ENCODE measurements around the gene AFAP1L2. TPM values are rescaled to one million over a fixed set of nuclear protein-coding genes. Genes with fewer than 3 reads are reported as not detected.

Gene AFAP1L2
- total and polyA plus RNA-seq, 7 donors: 0.75 to 3.6 (median 1.7) TPM

DNA sequence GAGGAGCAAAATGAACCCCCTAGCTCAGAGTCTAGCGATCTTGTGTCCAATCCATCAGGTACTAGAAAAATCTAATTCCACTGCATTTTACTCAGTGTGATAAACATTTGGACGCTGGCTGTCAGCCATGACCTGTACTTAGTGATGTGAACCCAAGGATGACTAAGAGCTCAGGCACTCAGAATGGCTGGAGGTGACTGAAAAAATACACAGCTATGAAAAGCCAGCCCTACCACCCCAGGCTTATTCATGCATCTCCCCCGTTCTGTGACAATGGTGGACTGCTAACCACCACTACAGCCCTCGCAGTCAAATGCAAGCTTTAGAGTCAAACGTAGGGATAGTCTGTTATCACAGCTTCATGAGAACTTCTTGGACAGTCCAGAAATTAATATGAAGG lies 14.9 kb downstream of the AFAP1L2 start:
- H3K27ac ChIP-seq: no peak overlapping the region
- H3K9me3 ChIP-seq: no peaks in the 10 kb centered on the region
- TF ChIP-seq, protein P1, sequence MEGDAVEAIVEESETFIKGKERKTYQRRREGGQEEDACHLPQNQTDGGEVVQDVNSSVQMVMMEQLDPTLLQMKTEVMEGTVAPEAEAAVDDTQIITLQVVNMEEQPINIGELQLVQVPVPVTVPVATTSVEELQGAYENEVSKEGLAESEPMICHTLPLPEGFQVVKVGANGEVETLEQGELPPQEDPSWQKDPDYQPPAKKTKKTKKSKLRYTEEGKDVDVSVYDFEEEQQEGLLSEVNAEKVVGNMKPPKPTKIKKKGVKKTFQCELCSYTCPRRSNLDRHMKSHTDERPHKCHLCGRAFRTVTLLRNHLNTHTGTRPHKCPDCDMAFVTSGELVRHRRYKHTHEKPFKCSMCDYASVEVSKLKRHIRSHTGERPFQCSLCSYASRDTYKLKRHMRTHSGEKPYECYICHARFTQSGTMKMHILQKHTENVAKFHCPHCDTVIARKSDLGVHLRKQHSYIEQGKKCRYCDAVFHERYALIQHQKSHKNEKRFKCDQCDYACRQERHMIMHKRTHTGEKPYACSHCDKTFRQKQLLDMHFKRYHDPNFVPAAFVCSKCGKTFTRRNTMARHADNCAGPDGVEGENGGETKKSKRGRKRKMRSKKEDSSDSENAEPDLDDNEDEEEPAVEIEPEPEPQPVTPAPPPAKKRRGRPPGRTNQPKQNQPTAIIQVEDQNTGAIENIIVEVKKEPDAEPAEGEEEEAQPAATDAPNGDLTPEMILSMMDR (IDR thresholded peaks at IDR 0.05): no peak
- DNase-seq (no peak), ATAC-seq (no peak)
- 53 to 71% (median 57%) methylated on average over 5 of the region's 5 CpGs for WGBS, 3 donors
- H3K4me3 ChIP-seq: no peak overlapping the region
- no peaks in the 10 kb centered on the region for H3K4me1 ChIP-seq
- H3K27me3 ChIP-seq (ENCODE audit: insufficient read depth in 3 of 3, low read length in 2 of 3): peaks cover 0 to 19% (median 0%) of the 10 kb centered on the region in 3 donors
- intact Hi-C loops (cut with DNase I): no loop called here
- H3K36me3 ChIP-seq (ENCODE audit: insufficient read depth in 1 of 2, low read depth in 1 of 2): no peaks in the 10 kb centered on the region

- no peak overlapping the region for H3K27ac ChIP-seq
- no peak overlapping the region for H3K4me3 ChIP-seq
- intact Hi-C loops (cut with DNase I): no loop called here
- H3K4me1 ChIP-seq: no peaks in the 10 kb centered on the region
- TF ChIP-seq, protein P1 (IDR thresholded peaks at IDR 0.05): no peak
- H3K36me3 ChIP-seq (ENCODE audit: insufficient read depth in 1 of 2, low read depth in 1 of 2): no peaks in the 10 kb centered on the region
- peaks cover 0 to 9% (median 0%) of the 10 kb centered on the region in 3 donors for H3K27me3 ChIP-seq (ENCODE audit: insufficient read depth in 3 of 3, low read length in 2 of 3)
- DNase-seq: no peak
- no peaks in the 10 kb centered on the region for H3K9me3 ChIP-seq
- no peak for ATAC-seq
- WGBS, 3 donors: 55 to 69% (median 65%) methylated on average over 3 of the region's 3 CpGs
These were observed 16.0 kb downstream of the AFAP1L2 start for GRCh38 chr10:114388275-114388674.

- 87 to 90% (median 87%) methylated on average over 4 of the region's 4 CpGs for WGBS, 3 donors
These were observed 16.5 kb downstream of the AFAP1L2 start for GRCh38 chr10:114387784-114388183.

GRCh38 chr10:114386452-114386851 lies 17.9 kb downstream of the AFAP1L2 start:
- no peaks in the 10 kb centered on the region for H3K4me1 ChIP-seq
- H3K27ac ChIP-seq: no peak overlapping the region
- intact Hi-C loops (cut with DNase I): no loop called here
- ATAC-seq: no peak
- DNase-seq: no peak
- 37 to 49% (median 38%) methylated on average over 6 of the region's 6 CpGs for WGBS, 3 donors
- H3K27me3 ChIP-seq (ENCODE audit: insufficient read depth in 3 of 3, low read length in 2 of 3): peaks cover 0 to 9% (median 0%) of the 10 kb centered on the region in 3 donors
- no peak overlapping the region for H3K4me3 ChIP-seq
- TF ChIP-seq, protein P1 (IDR thresholded peaks at IDR 0.05): no peak
- no peaks in the 10 kb centered on the region for H3K36me3 ChIP-seq (ENCODE audit: insufficient read depth in 1 of 2, low read depth in 1 of 2)
- H3K9me3 ChIP-seq: no peaks in the 10 kb centered on the region

More at GRCh38 chr10:114387784-114388183, 16.5 kb downstream of the AFAP1L2 start:
- Histone ChIP-seq H3K4me1 (no peaks in the 10 kb centered on the region), H3K27ac (no peak overlapping the region), H3K4me3 (no peak overlapping the region), H3K27me3 (ENCODE audit: insufficient read depth in 3 of 3, low read length in 2 of 3) (peaks cover 0 to 9% (median 0%) of the 10 kb centered on the region in 3 donors), H3K36me3 (ENCODE audit: insufficient read depth in 1 of 2, low read depth in 1 of 2) (no peaks in the 10 kb centered on the region), H3K9me3 (no peaks in the 10 kb centered on the region)
- intact Hi-C loops (cut with DNase I): no loop called here
- TF ChIP-seq, protein P1 (IDR thresholded peaks at IDR 0.05): no peak
- no peak for DNase-seq
- ATAC-seq: no peak

DNA sequence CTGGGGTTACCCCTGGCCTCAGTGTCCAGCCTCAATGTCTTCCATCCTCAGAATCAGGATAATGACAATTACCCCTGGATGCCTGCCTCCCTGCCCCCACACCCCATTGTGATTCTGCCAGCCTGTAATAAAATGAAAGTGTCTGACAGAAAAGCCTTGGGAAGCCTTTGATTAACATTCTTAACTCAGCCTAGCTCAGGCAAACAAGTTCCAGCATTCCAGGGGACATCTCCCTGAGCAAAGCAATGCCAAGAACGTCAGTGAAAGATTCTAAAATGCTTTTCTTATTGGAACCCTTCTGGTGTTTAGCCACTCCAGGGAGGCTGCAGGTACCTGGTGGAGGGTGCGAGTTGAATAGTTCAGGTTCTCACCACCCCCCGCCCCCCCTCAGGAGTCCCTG lies 18.7 kb downstream of the AFAP1L2 start:
- no peak for ATAC-seq
- Histone ChIP-seq H3K9me3 (no peaks in the 10 kb centered on the region), H3K27ac (no peak overlapping the region), H3K36me3 (ENCODE audit: insufficient read depth in 1 of 2, low read depth in 1 of 2) (no peaks in the 10 kb centered on the region), H3K4me3 (no peak overlapping the region), H3K4me1 (no peaks in the 10 kb centered on the region), H3K27me3 (ENCODE audit: insufficient read depth in 3 of 3, low read length in 2 of 3) (peaks cover 0 to 16% (median 0%) of the 10 kb centered on the region in 3 donors)
- WGBS, 3 donors: 73 to 89% (median 74%) methylated on average over 3 of the region's 3 CpGs
- intact Hi-C loops (cut with DNase I): no loop called here
- no peak for DNase-seq
- TF ChIP-seq, protein P1 (IDR thresholded peaks at IDR 0.05): no peak
